HG02759 (cell line): ENCODE data around the gene TMEM59L.

Source experiments
- ATAC-seq: cut with Tn5 transposase; IDR thresholded peaks from one replicate; pipeline ENCODE4 v1.9.1; 2021; ENCODE audit warnings: mild to moderate bottlenecking, moderate library complexity; ENCODE audit not compliant: unreplicated experiment

The TMEM59L gene

GRCh38 chr19:18608102-18608804 lies 4.4 kb upstream of the TMEM59L start:
- ATAC-seq, result no peak

GRCh38 chr19:18608805-18609716 lies 3.6 kb upstream of the TMEM59L start:
- ATAC-seq, result no peak

GRCh38 chr19:18609717-18610051 lies 3.0 kb upstream of the TMEM59L start:
- ATAC-seq, result no peak

- ATAC-seq, result no peak
These were observed 2.5 kb upstream of the TMEM59L start for GRCh38 chr19:18610245-18610555.

- ATAC-seq, result no peak
These were observed 1.9 kb upstream of the TMEM59L start for GRCh38 chr19:18610556-18611326.

GRCh38 chr19:18611327-18612050 lies 1.2 kb upstream of the TMEM59L start:
- no peak for ATAC-seq

- ATAC-seq, result no peak
These were observed 459 bp upstream of the TMEM59L start for GRCh38 chr19:18612051-18612771.

GRCh38 chr19:18613589-18614234 lies 1.0 kb downstream of the TMEM59L start:
- no peak for ATAC-seq

- ATAC-seq, result no peak
These were observed 3.4 kb downstream of the TMEM59L start for GRCh38 chr19:18616023-18616422.

- no peak for ATAC-seq
These were observed 4.9 kb downstream of the TMEM59L start for GRCh38 chr19:18617562-18617961.

GRCh38 chr19:18618236-18618635 lies 5.6 kb downstream of the TMEM59L start:
- no peak for ATAC-seq

GRCh38 chr19:18620311-18620710 lies 7.6 kb downstream of the TMEM59L start:
- ATAC-seq, result no peak

- no peak for ATAC-seq
These were observed 8.2 kb downstream of the TMEM59L start for GRCh38 chr19:18620902-18621301.

GRCh38 chr19:18626906-18627305 lies 14.2 kb downstream of the TMEM59L start:
- ATAC-seq, result no peak

- no peak for ATAC-seq
These were observed 16.8 kb downstream of the TMEM59L start for GRCh38 chr19:18629166-18630088.

- no peak for ATAC-seq
These were observed 20.7 kb downstream of the TMEM59L start for GRCh38 chr19:18633321-18633720.

- ATAC-seq, result no peak
These were observed 22.1 kb downstream of the TMEM59L start for GRCh38 chr19:18634612-18635297.

- ATAC-seq, result no peak
These were observed 23.1 kb downstream of the TMEM59L start for GRCh38 chr19:18635831-18636182.
